ENCODE measurements around the gene ALDH4A1.

The ALDH4A1 gene, protein sequence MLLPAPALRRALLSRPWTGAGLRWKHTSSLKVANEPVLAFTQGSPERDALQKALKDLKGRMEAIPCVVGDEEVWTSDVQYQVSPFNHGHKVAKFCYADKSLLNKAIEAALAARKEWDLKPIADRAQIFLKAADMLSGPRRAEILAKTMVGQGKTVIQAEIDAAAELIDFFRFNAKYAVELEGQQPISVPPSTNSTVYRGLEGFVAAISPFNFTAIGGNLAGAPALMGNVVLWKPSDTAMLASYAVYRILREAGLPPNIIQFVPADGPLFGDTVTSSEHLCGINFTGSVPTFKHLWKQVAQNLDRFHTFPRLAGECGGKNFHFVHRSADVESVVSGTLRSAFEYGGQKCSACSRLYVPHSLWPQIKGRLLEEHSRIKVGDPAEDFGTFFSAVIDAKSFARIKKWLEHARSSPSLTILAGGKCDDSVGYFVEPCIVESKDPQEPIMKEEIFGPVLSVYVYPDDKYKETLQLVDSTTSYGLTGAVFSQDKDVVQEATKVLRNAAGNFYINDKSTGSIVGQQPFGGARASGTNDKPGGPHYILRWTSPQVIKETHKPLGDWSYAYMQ

GRCh38 chr1:18902523-18903290 is at the start of gene ALDH4A1:
ALDH4A1 (minus strand) TSS chr1:18902555; CDS start chr1:18902523, 32 bp downstream.
- Histone ChIP-seq H3K9me3 (ENCODE audit: control insufficient read depth in 1 of 2, low read length in 2 of 2) (no peaks in the 10 kb centered on the region), H3K36me3 (ENCODE audit: control insufficient read depth in 1 of 2, insufficient read depth in 2 of 2, low read length in 2 of 2) (no peaks in the 10 kb centered on the region), H3K4me1 (ENCODE audit: control insufficient read depth in 1 of 2, insufficient read depth in 2 of 2, low read length in 2 of 2) (peaks cover 4 to 24% of the 10 kb centered on the region in 2 donors), H3K27me3 (ENCODE audit: low read depth, low read length) (no peaks in the 10 kb centered on the region), H3K4me3 (ENCODE audit: low read depth in 1 of 2, low read length in 2 of 2) (peak within 1 kb of the TSS; percentile 75 to 79), H3K27ac (ENCODE audit: low read length) (peak within 1 kb of the TSS; percentile 89)

GRCh38 chr1:18951818-18952391 is 49.5 kb upstream of the ALDH4A1 start:
- Histone ChIP-seq H3K4me1 (ENCODE audit: control insufficient read depth in 1 of 2, insufficient read depth in 2 of 2, low read length in 2 of 2) (peaks cover 40 to 58% of the 10 kb centered on the region in 2 donors), H3K4me3 (ENCODE audit: low read depth in 1 of 2, low read length in 2 of 2) (peak overlapping the region in 1 of 2 donors; percentile 32), H3K27ac (ENCODE audit: low read length) (peak overlapping the region; percentile 96), H3K36me3 (ENCODE audit: control insufficient read depth in 1 of 2, insufficient read depth in 2 of 2, low read length in 2 of 2) (no peaks in the 10 kb centered on the region), H3K27me3 (ENCODE audit: low read depth, low read length) (no peaks in the 10 kb centered on the region), H3K9me3 (ENCODE audit: control insufficient read depth in 1 of 2, low read length in 2 of 2) (no peaks in the 10 kb centered on the region)

- Histone ChIP-seq H3K27me3 (ENCODE audit: low read depth, low read length) (no peaks in the 10 kb centered on the region), H3K36me3 (ENCODE audit: control insufficient read depth in 1 of 2, insufficient read depth in 2 of 2, low read length in 2 of 2) (no peaks in the 10 kb centered on the region), H3K27ac (ENCODE audit: low read length) (peak overlapping the region; percentile 96), H3K9me3 (ENCODE audit: control insufficient read depth in 1 of 2, low read length in 2 of 2) (no peaks in the 10 kb centered on the region), H3K4me3 (ENCODE audit: low read depth in 1 of 2, low read length in 2 of 2) (peak overlapping the region in 1 of 2 donors; percentile 32), H3K4me1 (ENCODE audit: control insufficient read depth in 1 of 2, insufficient read depth in 2 of 2, low read length in 2 of 2) (peaks cover 40 to 62% of the 10 kb centered on the region in 2 donors)
These were observed 49.1 kb upstream of the ALDH4A1 start for GRCh38 chr1:18951416-18951815.

GRCh38 chr1:18950401-18951026 is 48.2 kb upstream of the ALDH4A1 start:
- H3K27me3 ChIP-seq (ENCODE audit: low read depth, low read length) = no peaks in the 10 kb centered on the region
- no peaks in the 10 kb centered on the region for H3K36me3 ChIP-seq (ENCODE audit: control insufficient read depth in 1 of 2, insufficient read depth in 2 of 2, low read length in 2 of 2)
- no peaks in the 10 kb centered on the region for H3K9me3 ChIP-seq (ENCODE audit: control insufficient read depth in 1 of 2, low read length in 2 of 2)
- peak overlapping the region; percentile 32 to 56 for H3K4me3 ChIP-seq (ENCODE audit: low read depth in 1 of 2, low read length in 2 of 2)
- H3K4me1 ChIP-seq (ENCODE audit: control insufficient read depth in 1 of 2, insufficient read depth in 2 of 2, low read length in 2 of 2) = peaks cover 40 to 67% of the 10 kb centered on the region in 2 donors
- H3K27ac ChIP-seq (ENCODE audit: low read length) = peak overlapping the region; percentile 96

DNA sequence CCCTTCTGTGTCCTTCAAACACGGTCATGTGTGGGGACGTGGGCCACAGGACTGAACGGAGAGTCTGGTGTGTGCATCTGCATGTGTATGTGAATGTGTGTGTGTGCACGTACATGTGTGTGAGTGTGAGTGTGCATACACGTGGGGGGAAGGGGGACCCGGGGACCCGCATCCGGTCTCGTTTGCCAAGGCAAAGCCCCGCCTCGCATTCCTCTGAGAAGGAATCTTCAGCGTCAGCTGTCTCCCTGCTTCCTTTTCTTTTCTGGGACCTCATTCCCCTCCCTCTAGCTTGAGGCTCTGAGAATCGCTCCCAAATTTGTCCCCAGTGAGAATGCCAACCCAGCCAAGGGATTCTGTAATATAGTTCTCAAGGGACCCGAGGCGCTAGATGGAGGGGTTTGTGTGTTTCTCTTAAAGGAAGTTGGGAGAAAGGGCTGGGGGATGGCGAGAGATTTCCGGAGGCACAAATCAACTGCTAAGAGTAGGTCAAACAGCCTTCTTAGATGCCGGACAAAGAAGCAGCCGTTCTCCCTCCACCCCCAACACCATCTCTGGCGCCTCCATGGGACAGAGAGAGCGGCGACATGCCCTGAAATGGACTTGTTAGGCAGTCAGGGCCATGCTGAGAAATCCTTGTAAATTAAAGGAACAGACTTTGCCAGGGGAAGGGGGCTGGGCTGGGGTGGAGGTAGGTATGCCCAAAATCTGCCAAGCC is 47.5 kb upstream of the ALDH4A1 start:
- peak overlapping the region; percentile 32 to 56 for H3K4me3 ChIP-seq (ENCODE audit: low read depth in 1 of 2, low read length in 2 of 2)
- H3K27me3 ChIP-seq (ENCODE audit: low read depth, low read length) = no peaks in the 10 kb centered on the region
- no peaks in the 10 kb centered on the region for H3K36me3 ChIP-seq (ENCODE audit: control insufficient read depth in 1 of 2, insufficient read depth in 2 of 2, low read length in 2 of 2)
- peaks cover 47 to 74% of the 10 kb centered on the region in 2 donors for H3K4me1 ChIP-seq (ENCODE audit: control insufficient read depth in 1 of 2, insufficient read depth in 2 of 2, low read length in 2 of 2)
- peak overlapping the region; percentile 96 for H3K27ac ChIP-seq (ENCODE audit: low read length)
- H3K9me3 ChIP-seq (ENCODE audit: control insufficient read depth in 1 of 2, low read length in 2 of 2) = no peaks in the 10 kb centered on the region

DNA sequence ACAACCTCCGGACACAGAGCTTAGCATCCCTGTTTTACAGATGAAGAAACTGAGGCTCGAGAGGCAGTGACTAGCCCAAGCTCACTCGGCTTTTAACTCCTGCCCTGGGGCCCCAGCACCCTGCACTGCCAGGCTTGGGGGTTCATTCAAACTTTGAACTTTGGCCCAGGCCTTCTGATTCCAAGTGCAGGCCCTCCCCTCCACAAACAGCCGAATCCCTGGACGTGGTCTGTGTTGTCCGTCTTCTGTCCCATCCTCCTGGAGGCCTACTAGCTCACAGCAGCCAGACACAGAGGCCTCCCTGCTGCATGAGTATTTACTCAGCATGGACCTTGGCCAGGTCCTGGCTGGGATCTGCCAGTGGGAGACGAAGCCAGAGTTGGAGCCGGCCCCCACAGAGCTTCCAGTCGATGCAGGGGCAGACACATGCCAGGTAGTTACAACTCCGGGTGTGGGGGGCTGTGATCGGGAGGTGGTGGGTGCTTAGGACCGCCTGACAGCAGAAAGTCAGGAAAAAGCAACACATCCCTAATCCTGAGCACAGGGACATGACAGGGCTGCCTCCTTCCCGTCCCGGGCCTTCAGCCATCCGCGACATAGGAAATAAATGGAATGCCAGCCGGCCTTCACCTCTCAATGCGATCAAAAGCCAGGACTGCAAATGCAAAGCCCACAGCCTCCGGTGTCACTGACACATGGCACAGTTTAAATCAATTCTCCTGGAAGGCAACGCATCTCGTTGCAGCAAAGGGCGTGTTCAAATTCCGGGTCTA is 46.7 kb upstream of the ALDH4A1 start:
- no peaks in the 10 kb centered on the region for H3K27me3 ChIP-seq (ENCODE audit: low read depth, low read length)
- H3K9me3 ChIP-seq (ENCODE audit: control insufficient read depth in 1 of 2, low read length in 2 of 2) = no peaks in the 10 kb centered on the region
- peak overlapping the region; percentile 32 to 56 for H3K4me3 ChIP-seq (ENCODE audit: low read depth in 1 of 2, low read length in 2 of 2)
- no peaks in the 10 kb centered on the region for H3K36me3 ChIP-seq (ENCODE audit: control insufficient read depth in 1 of 2, insufficient read depth in 2 of 2, low read length in 2 of 2)
- H3K27ac ChIP-seq (ENCODE audit: low read length) = peak overlapping the region; percentile 96
- peaks cover 44 to 80% of the 10 kb centered on the region in 2 donors for H3K4me1 ChIP-seq (ENCODE audit: control insufficient read depth in 1 of 2, insufficient read depth in 2 of 2, low read length in 2 of 2)

DNA sequence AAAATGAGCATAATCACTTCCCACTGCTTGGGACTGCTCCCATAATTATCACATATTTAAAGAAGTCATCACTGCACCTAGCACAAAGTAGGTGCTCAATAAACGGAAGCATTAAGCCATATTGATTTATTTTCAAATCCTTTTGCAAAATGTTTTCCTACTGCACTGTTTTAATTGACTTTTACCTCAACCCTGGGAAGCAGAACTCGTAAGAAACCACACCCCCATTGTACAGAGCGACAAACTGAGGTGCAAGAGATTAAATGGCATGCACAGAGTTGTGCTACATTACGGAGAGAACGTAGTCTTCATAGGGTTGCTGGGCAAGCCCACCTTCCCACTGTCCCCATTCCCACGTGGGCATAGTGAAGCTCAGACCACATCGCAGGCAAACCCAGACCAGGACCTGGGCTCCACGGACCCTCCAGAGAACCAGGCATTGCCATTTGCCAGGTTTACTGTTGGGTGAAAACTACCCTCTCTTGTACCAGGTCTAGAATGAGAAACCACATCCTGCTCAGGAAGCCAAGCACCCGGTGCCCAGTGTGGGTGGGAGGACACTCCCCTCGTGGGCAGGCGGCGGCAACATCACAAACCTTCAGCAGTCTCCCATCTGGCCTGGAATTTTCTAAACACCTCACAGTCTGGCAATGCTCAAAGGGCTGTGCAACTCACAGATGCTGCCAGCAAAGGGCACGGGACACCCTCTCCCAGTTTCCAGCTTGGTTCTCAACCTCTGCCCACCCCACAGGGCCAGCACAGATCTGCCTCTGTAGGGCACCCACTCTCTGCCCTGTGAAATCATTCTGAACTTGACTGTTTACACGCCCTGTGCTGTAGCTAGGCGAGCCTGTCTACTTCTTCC is 45.9 kb upstream of the ALDH4A1 start:
- Histone ChIP-seq H3K36me3 (ENCODE audit: control insufficient read depth in 1 of 2, insufficient read depth in 2 of 2, low read length in 2 of 2) (no peaks in the 10 kb centered on the region), H3K4me3 (ENCODE audit: low read depth in 1 of 2, low read length in 2 of 2) (peak overlapping the region in 1 of 2 donors; percentile 32), H3K4me1 (ENCODE audit: control insufficient read depth in 1 of 2, insufficient read depth in 2 of 2, low read length in 2 of 2) (peaks cover 44 to 78% of the 10 kb centered on the region in 2 donors), H3K27me3 (ENCODE audit: low read depth, low read length) (no peaks in the 10 kb centered on the region), H3K9me3 (ENCODE audit: control insufficient read depth in 1 of 2, low read length in 2 of 2) (no peaks in the 10 kb centered on the region), H3K27ac (ENCODE audit: low read length) (peak overlapping the region; percentile 20)

- Histone ChIP-seq H3K27ac (ENCODE audit: low read length) (peak overlapping the region; percentile 20), H3K36me3 (ENCODE audit: control insufficient read depth in 1 of 2, insufficient read depth in 2 of 2, low read length in 2 of 2) (no peaks in the 10 kb centered on the region), H3K9me3 (ENCODE audit: control insufficient read depth in 1 of 2, low read length in 2 of 2) (no peaks in the 10 kb centered on the region), H3K4me3 (ENCODE audit: low read depth in 1 of 2, low read length in 2 of 2) (no peak overlapping the region), H3K27me3 (ENCODE audit: low read depth, low read length) (no peaks in the 10 kb centered on the region), H3K4me1 (ENCODE audit: control insufficient read depth in 1 of 2, insufficient read depth in 2 of 2, low read length in 2 of 2) (peaks cover 44 to 78% of the 10 kb centered on the region in 2 donors)
These were observed 45.2 kb upstream of the ALDH4A1 start for GRCh38 chr1:18947570-18947969.

DNA sequence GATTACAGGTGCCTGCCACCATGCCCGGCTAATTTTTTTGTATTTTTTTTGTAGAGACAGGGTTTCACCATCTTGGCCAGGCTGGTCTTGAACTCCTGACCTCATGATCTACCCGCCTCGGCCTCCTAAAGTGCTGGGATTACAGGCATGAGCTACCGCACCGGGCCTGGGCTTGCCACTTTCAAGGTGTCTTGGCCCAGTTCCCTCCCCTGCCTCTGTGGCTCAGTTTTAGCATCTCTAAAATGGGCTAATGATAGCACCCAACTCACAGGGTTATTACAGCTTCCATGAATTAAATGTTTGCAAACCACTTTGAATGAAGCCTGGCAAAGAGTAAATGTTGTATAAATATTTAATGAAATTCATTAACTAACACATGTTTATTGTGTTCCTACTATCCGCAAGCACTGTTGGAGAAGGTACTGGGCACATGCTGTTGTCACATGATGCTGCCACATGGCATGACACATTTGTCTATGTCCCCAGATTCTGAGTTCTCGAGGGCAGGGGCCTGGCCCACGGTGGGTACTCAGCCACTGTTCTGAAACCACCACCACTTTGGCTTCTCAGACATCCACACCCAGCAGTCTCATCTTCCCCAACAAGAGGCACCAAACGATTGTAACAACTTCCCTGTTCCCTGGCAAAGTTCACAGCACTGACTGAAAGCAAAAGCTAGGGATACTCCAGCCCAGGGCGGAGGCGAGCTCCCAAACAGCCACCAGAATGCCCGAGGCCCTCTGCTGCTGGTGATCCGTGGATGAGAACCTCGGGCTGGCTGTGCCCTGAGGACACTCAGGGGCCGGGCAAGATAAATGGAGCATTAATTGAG is 44.4 kb upstream of the ALDH4A1 start:
- Histone ChIP-seq H3K27ac (ENCODE audit: low read length) (no peak overlapping the region), H3K4me3 (ENCODE audit: low read depth in 1 of 2, low read length in 2 of 2) (no peak overlapping the region), H3K27me3 (ENCODE audit: low read depth, low read length) (no peaks in the 10 kb centered on the region), H3K36me3 (ENCODE audit: control insufficient read depth in 1 of 2, insufficient read depth in 2 of 2, low read length in 2 of 2) (peaks cover 0 to 2% of the 10 kb centered on the region in 2 donors), H3K9me3 (ENCODE audit: control insufficient read depth in 1 of 2, low read length in 2 of 2) (no peaks in the 10 kb centered on the region), H3K4me1 (ENCODE audit: control insufficient read depth in 1 of 2, insufficient read depth in 2 of 2, low read length in 2 of 2) (peaks cover 44 to 81% of the 10 kb centered on the region in 2 donors)
